Natural killer cell treated with Interleukin-12 subunit alpha and Interleukin-12 subunit beta and Interleukin-15 and Interleukin-18, amount 100 ng/mL, for 72 hours (primary cell): ENCODE results near the gene SEMA5B. TPM values are rescaled to one million over a fixed set of nuclear protein-coding genes. Genes with fewer than 3 reads are reported as not detected.
A peak's percentile ranks its signal among the peaks of the same experiment; 100 is the strongest.

Source experiments
- ATAC-seq, 2 donors: fragments of 150-1000 bp; cut with Tn5 transposase in 1 of 2; sonication (Bioruptor Pico), chemical (Tn5 transposase) in 1 of 2; 2 replicates each; pipeline ENCODE4 v1.10.0; 2021
- DNase-seq: peaks from one replicate; pipeline ENCODE4 v3.0.0; 2022; ENCODE audit warnings: low spot score
- H3K27ac Mint-ChIP-seq, 2 donors: 1 replicate in 1 of 2; 2 replicates in 1 of 2; pipeline ENCODE4 v1.8.0; 2022; ENCODE audit warnings: mixed read lengths in 2 of 2, mild to moderate bottlenecking in 1 of 2, moderate library complexity in 1 of 2
- H3K27me3 Mint-ChIP-seq, 2 donors: 1 replicate in 1 of 2; 2 replicates in 1 of 2; pipeline ENCODE4 v1.8.0; 2022; ENCODE audit warnings: mixed read lengths in 2 of 2
- H3K36me3 Mint-ChIP-seq: one replicate; pipeline ENCODE4 v1.8.0; 2022; ENCODE audit warnings: mixed read lengths
- H3K4me1 Mint-ChIP-seq, 2 donors: 1 replicate in 1 of 2; 2 replicates in 1 of 2; pipeline ENCODE4 v1.8.0; 2022; ENCODE audit warnings: low read depth in 2 of 2, mixed read lengths in 2 of 2, mild to moderate bottlenecking in 1 of 2
- H3K4me3 Mint-ChIP-seq: one replicate; pipeline ENCODE4 v1.8.0; 2022; ENCODE audit warnings: mixed read lengths
- H3K9me3 Mint-ChIP-seq: 2 replicates; pipeline ENCODE4 v1.8.0; 2022; ENCODE audit warnings: mixed read lengths
- total RNA-seq, 2 donors: library from RNA; stranded (reverse); gene quantifications; one replicate each; pipeline ENCODE4 v1.2.3, GENCODE V29; 2022

Gene SEMA5B
- total RNA-seq, 2 donors from 2014 or later: not detected

DNA sequence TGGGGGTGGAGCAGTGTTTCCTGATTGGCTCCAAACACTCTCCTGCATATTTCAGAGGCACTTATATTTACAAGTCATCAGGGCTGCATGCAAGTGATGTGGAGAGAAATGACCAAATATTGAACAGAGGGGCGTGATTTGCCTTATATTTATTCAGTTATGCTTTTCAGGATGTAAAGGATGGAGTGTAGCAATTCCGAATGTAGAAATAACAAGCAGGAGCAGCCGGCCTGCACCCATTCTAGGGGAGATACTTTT is 19.4 kb upstream of the SEMA5B start:
- H3K4me3 Mint-ChIP-seq: no peak overlapping the region
- H3K4me1 Mint-ChIP-seq: no peaks in the 10 kb centered on the region
- H3K9me3 Mint-ChIP-seq: no peaks in the 10 kb centered on the region
- DNase-seq (no peak), ATAC-seq (no peak)
- no peak overlapping the region for H3K27ac Mint-ChIP-seq
- no peaks in the 10 kb centered on the region for H3K36me3 Mint-ChIP-seq
- H3K27me3 Mint-ChIP-seq: peaks cover 16% of the 10 kb centered on the region in 2 donors

DNA sequence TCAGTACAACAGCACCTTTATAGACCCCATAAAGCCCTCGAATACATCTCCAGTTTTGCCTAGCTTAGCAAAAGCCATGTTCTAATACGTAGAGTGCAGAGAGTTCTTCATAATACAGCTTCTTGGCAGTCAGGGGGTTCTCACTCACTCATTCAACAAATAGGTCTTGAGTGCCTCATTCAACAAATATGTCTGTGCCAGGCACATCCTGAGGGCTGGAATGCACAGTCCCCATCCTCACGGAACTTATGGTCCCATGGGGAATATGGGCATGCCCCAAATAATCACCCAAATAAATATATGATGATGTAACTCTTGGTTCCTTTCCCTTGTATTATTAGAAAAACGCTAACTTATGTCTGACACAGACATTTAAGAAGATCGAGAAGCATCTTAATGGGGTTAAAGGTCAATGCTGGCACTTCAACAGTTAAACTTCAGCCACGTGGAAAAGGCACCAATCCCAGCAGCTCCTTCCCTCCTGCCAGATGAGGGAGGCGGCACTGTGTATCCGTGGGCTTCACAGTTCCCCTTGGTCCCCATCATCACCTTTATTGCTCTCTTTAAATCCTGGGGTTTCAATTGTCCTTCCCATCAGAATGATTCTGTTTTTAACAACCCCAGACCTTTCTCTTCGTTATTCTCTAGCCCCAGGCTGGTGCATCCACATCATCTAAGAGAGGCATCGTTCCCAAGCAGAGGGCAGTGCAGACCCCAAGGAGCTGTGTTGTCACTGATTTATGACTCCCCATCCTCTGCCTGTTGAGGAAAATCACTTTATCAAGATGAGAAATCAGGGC is 18.9 kb upstream of the SEMA5B start:
- Mint-ChIP-seq H3K27ac (no peak overlapping the region), H3K36me3 (no peaks in the 10 kb centered on the region), H3K4me3 (no peak overlapping the region), H3K9me3 (no peaks in the 10 kb centered on the region), H3K27me3 (peaks cover 16% of the 10 kb centered on the region in 2 donors), H3K4me1 (no peaks in the 10 kb centered on the region)
- ATAC-seq: no peak
- DNase-seq: no peak

DNA sequence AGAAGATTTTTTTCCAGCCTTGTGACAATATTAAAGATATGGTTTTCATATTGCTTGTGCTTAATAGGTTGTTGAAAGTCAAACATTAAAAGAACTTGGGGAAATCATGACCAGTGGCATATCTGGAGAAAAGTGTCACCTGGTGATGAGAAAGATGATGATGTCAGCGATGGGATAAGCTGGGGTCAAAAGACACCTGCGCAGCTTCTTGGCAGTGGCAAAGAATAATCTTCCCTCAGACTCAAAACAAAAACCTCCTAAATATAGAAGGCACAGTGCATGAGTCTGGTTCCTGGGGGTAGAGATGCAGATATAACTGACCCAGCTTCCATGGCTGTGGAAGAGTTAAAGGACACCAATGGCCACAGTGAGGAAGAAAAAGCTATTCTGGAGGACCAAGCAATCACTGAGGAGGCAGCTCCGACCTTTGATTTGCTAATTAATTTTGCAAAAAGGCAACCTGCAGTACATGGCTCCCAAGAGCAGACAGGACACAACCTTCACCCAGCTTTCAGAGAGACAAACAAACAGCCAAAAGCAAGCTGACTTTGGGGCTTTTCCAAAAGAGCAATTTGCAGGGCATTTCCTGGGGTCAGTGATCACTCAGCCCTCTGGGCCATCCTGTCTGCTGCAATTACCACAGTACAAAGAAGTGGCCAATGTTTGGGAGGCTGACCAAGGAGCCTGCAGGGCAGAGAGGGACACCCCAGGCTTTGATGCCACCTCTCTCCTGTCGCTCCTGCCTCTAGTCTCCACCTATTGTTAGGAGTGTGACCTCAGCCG is 17.6 kb upstream of the SEMA5B start:
- Mint-ChIP-seq H3K4me3 (no peak overlapping the region), H3K4me1 (no peaks in the 10 kb centered on the region), H3K36me3 (no peaks in the 10 kb centered on the region), H3K9me3 (no peaks in the 10 kb centered on the region), H3K27ac (no peak overlapping the region), H3K27me3 (peaks cover 19 to 25% of the 10 kb centered on the region in 2 donors)
- DNase-seq (no peak), ATAC-seq (no peak)

DNA sequence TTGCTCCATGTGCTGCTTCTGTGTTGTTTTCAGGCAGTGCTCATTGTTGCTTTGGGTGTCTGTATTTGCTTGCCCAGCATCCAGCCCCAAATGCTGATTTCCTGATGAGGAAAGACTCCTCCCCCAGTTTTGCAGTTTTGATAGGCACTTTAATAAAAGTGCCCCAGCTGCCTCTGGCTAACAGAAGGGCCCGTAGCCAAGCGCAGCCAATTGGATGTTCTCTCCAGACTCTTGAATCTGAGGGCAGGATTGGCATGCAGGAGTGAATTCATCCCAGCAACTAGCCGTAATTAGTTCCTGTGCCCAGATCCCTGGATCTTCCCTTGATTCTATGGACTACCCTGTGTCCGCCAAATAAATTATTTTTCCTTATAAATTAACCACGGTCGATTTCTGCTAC is 14.8 kb upstream of the SEMA5B start:
- no peak overlapping the region for H3K4me3 Mint-ChIP-seq
- H3K4me1 Mint-ChIP-seq: no peaks in the 10 kb centered on the region
- DNase-seq (no peak), ATAC-seq (no peak)
- no peaks in the 10 kb centered on the region for H3K36me3 Mint-ChIP-seq
- H3K27ac Mint-ChIP-seq: no peak overlapping the region
- H3K9me3 Mint-ChIP-seq: no peaks in the 10 kb centered on the region
- peaks cover 30 to 49% of the 10 kb centered on the region in 2 donors for H3K27me3 Mint-ChIP-seq

DNA sequence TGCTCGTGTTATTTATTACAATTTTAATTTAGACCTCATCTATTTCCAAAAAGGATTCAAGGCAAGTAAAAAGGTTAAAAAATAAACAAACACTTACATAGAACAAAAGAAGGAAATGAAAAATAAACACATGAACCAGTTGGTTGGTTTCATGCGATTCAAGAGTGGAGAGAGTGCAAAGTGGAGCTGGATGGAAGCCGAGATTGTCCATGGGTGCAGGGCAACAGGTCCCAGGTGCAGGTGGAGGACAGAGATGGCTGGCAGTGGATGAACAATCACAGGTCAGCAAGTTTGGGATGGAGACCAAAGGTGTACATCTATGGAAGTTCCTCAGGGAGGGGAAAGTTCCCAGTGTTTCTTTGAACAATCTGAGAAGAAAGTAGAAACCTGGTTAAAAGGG is 11.6 kb upstream of the SEMA5B start:
- H3K36me3 Mint-ChIP-seq: no peaks in the 10 kb centered on the region
- H3K4me3 Mint-ChIP-seq: no peak overlapping the region
- no peaks in the 10 kb centered on the region for H3K9me3 Mint-ChIP-seq
- DNase-seq: no peak
- H3K4me1 Mint-ChIP-seq: no peaks in the 10 kb centered on the region
- peaks cover 39 to 69% of the 10 kb centered on the region in 2 donors for H3K27me3 Mint-ChIP-seq
- H3K27ac Mint-ChIP-seq: no peak overlapping the region
- no peak for ATAC-seq

DNA sequence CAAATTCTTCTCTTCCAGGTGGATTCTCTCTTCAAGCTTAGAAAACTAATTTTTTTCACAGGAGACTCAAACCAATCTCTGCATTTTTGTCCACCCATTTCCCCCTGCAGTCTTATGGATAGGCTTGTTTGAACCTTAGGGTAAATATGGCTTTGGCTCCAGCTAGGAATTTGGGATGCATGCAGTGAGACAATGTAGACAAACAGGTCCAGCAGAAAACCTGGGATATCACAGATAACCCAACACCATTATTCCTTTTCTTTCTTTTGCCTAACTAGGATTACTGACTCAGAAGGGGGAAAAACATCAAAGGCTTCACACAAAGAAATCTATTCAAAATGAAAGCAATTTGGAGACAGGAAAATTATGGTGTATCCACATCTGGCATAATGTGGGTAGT is 11.2 kb upstream of the SEMA5B start:
- Mint-ChIP-seq H3K27ac (no peak overlapping the region), H3K4me1 (no peaks in the 10 kb centered on the region), H3K4me3 (no peak overlapping the region), H3K9me3 (no peaks in the 10 kb centered on the region), H3K36me3 (no peaks in the 10 kb centered on the region), H3K27me3 (peaks cover 42 to 72% of the 10 kb centered on the region in 2 donors)
- no peak for ATAC-seq
- DNase-seq: no peak

DNA sequence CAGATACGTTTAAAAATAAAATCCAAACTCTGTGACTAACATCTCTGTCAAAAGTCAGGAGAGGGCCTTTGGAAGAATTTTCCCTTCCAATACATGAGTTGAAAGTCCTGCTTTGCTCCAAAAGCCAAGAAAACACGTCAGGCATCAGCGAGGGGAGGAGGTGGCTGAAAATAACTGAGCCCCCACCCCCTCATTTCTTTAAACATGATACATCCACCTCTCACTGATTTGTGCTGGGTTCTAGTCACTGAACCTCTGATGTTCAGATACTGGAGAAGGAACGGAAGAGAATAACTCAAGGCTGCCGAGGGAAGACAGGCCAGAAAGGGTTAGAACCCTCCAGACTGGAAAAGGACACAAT is 9.4 kb upstream of the SEMA5B start:
- no peaks in the 10 kb centered on the region for H3K36me3 Mint-ChIP-seq
- no peaks in the 10 kb centered on the region for H3K4me1 Mint-ChIP-seq
- no peaks in the 10 kb centered on the region for H3K9me3 Mint-ChIP-seq
- H3K27me3 Mint-ChIP-seq: peaks cover 40 to 63% of the 10 kb centered on the region in 2 donors
- no peak overlapping the region for H3K27ac Mint-ChIP-seq
- DNase-seq (no peak), ATAC-seq (no peak)
- H3K4me3 Mint-ChIP-seq: no peak overlapping the region

DNA sequence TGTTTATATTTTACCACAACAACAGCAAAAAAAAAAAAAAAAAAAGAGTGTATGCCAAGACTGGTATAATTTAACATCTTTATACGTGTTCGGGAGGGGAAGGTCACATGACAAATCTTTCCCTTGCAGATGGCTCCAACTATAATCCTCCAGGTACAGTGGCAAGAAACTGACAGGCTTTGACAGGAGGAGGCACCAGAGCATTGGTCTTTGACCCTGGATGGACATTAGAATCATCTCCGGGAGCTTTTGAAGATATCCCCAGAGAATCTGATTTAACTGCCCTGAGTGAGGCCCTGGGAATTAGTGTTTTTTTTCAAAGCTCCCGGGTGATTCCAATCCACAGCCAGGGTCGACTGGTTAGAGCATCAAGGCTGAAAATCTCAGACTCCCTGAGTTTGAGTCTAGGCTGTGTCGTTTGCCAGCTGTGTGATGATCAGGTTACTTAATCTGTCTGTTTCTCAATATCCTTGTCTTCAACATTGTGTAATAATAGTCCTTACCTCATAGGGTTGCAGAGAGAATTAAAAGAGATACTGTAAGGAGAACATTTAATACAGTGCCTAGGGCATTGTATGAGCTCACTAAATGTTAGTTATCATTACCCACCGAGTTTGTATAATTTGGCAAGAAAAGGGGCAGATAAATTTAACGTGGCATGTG is 8.9 kb upstream of the SEMA5B start:
- no peaks in the 10 kb centered on the region for H3K9me3 Mint-ChIP-seq
- ATAC-seq (no peak), DNase-seq (no peak)
- H3K27ac Mint-ChIP-seq: no peak overlapping the region
- H3K27me3 Mint-ChIP-seq: peaks cover 40 to 63% of the 10 kb centered on the region in 2 donors
- no peak overlapping the region for H3K4me3 Mint-ChIP-seq
- H3K4me1 Mint-ChIP-seq: no peaks in the 10 kb centered on the region
- no peaks in the 10 kb centered on the region for H3K36me3 Mint-ChIP-seq

DNA sequence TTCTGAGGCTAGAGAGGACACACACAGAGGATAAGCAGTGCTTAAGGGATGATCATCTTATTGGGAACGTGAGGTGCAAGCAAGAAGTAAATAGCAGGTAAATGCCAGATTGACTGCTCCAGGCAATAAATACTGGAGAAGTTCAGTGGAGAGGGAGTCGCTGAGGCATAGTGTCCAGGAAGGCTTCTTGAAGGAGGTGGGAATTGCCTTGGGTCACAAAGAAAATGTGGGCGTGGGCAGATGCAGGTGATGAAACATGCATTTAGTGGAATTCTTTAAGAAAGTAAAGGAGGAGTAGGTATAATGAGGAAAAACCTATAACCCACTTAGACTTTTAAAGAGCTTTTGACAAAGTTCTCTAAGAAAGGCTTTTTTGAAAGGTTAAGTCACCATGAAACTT is 7.4 kb upstream of the SEMA5B start:
- DNase-seq: no peak
- H3K36me3 Mint-ChIP-seq: no peaks in the 10 kb centered on the region
- no peak overlapping the region for H3K27ac Mint-ChIP-seq
- H3K27me3 Mint-ChIP-seq: peaks cover 36 to 54% of the 10 kb centered on the region in 2 donors
- H3K4me1 Mint-ChIP-seq: no peaks in the 10 kb centered on the region
- H3K9me3 Mint-ChIP-seq: no peaks in the 10 kb centered on the region
- ATAC-seq: no peak
- no peak overlapping the region for H3K4me3 Mint-ChIP-seq

DNA sequence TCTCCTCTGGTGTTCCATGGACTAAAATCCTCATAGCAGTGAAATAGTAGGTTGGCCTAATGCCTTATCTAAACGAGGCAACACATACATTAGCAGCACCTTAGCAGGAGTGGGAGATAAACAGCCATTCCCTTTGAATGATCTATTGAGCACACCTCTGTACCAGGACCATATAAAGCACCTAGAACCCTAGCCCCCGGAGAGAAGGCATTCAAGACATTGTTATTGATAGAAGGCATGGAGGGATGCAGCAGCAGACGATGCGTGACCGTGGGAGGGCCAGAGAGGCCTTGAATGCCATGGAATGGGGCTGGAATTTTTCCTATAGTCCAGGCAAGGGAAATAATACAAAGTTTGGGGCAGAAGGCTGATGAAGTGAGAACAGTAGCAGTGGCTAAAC is 6.6 kb upstream of the SEMA5B start:
- no peak overlapping the region for H3K27ac Mint-ChIP-seq
- no peak overlapping the region for H3K4me3 Mint-ChIP-seq
- H3K9me3 Mint-ChIP-seq: no peaks in the 10 kb centered on the region
- no peak for DNase-seq
- no peaks in the 10 kb centered on the region for H3K36me3 Mint-ChIP-seq
- no peak for ATAC-seq
- H3K4me1 Mint-ChIP-seq: no peaks in the 10 kb centered on the region
- peaks cover 36 to 47% of the 10 kb centered on the region in 2 donors for H3K27me3 Mint-ChIP-seq

DNA sequence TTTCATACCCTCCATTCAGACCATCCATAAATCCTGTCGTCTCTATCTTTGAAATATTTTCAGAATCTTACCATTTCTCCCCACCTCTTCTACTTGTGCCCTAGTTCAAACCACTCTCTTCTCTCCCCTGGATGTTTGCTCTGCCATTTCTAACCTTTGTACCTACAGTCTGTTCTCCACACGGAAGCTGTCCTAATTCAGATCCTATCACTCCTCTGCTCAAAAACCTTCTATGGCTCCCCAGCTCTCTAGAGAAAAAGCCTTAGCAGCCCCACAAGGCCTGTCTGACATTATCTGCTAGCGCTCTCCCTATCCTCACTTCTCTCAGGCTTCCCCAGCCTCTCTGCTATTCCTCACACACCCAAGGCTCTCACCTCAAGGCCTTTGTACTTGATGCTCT is 4.5 kb upstream of the SEMA5B start:
- no peaks in the 10 kb centered on the region for H3K9me3 Mint-ChIP-seq
- ATAC-seq: no peak
- no peak overlapping the region for H3K27ac Mint-ChIP-seq
- no peak overlapping the region for H3K4me3 Mint-ChIP-seq
- H3K4me1 Mint-ChIP-seq: peaks cover 6% of the 10 kb centered on the region in 2 donors
- no peaks in the 10 kb centered on the region for H3K36me3 Mint-ChIP-seq
- peaks cover 27 to 33% of the 10 kb centered on the region in 2 donors for H3K27me3 Mint-ChIP-seq
- DNase-seq: no peak

DNA sequence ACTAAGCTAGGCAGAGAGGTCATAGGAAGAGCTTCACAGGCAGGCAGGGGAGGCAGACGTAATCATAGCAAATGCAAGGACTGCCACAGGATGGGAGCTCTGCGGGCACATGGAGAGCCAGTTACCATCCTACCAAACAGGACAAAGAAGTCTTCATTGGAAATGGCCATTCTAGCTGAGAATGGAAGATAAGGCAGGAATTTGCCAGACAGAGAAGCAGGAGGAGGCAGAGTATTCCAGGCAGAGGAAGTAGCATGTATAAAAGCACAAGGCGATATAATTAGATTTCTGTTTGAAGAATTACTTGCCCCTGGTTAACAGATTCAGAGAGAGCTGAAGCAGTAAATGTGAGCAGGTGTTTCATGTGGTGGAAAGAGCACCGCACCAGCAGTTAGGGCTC is 3.5 kb upstream of the SEMA5B start:
- H3K27ac Mint-ChIP-seq: no peak overlapping the region
- H3K27me3 Mint-ChIP-seq: peaks cover 27 to 32% of the 10 kb centered on the region in 2 donors
- ATAC-seq (no peak), DNase-seq (no peak)
- no peaks in the 10 kb centered on the region for H3K9me3 Mint-ChIP-seq
- H3K4me1 Mint-ChIP-seq: peaks cover 7 to 10% of the 10 kb centered on the region in 2 donors
- no peak overlapping the region for H3K4me3 Mint-ChIP-seq
- H3K36me3 Mint-ChIP-seq: no peaks in the 10 kb centered on the region

DNA sequence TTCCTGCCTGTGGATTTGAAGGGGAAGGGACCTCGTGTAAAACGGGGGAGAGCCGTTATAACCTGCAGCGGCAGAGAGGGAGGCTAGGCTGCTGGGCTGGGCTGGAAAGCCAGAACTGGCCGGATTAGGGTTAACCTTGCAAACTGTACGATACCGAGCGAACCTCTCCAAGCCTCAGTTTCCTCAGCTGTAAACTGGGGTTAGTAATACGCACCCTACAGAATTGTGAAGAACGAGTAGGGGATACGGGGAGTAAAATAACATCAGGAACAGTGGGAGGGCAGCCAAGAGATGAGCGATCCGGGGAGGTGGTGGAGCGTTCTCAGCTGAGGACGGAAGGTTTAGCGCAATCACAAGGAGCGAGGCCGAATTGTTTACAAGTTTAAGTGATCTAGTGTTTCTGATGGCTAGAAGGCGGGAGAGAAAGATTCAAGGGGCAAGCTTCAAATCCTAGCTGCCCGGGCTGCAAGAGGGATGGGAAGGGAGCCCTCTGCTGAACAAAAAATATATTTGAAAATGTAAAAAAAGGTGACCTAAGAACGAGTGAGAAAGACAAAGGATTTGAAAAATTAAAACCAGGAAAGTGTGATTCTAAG is 768 bp upstream of the SEMA5B start:
- peaks cover 35 to 40% of the 10 kb centered on the region in 2 donors for H3K27me3 Mint-ChIP-seq
- peak overlapping the region; percentile 61 for H3K4me3 Mint-ChIP-seq
- H3K4me1 Mint-ChIP-seq: peaks cover 12 to 14% of the 10 kb centered on the region in 2 donors
- DNase-seq: no peak
- peak in 1 of 2 donors; percentile 12 for ATAC-seq
- H3K9me3 Mint-ChIP-seq: no peaks in the 10 kb centered on the region
- H3K27ac Mint-ChIP-seq: no peak overlapping the region
- H3K36me3 Mint-ChIP-seq: no peaks in the 10 kb centered on the region
